Gastroesophageal sphincter (tissue), 3 donors: ENCODE data around the gene PARG.
"Not testable (repeated sequence)": the region's sequence is repeated elsewhere in the genome, so short reads cannot be mapped to it uniquely, and the experiment has no call there.

Experiments used
- EP300 ChIP-seq: sonication (generic); formaldehyde crosslinking; IDR thresholded peaks from one replicate; pipeline ENCODE4 v1.6.1; 2017; ENCODE audit warnings: antibody characterized with exemption, mild to moderate bottlenecking
- POLR2AphosphoS5 ChIP-seq: sonication (generic); formaldehyde crosslinking; IDR thresholded peaks from one replicate; pipeline ENCODE4 v1.6.1; 2017; ENCODE audit warnings: antibody characterized with exemption
- TF ChIP-seq, protein P1 (sequence below), 4 experiments: fragments of 200-600 bp in 2 of 4; fragments of 450-650 bp in 2 of 4; sonication (generic) in 1 of 4; IDR thresholded peaks; one replicate each; pipeline ENCODE4 v1.5.1; 2017 to 2019; ENCODE audit warnings: antibody characterized with exemption in 4 of 4, mild to moderate bottlenecking in 2 of 4, moderate library complexity in 2 of 4

DNA sequence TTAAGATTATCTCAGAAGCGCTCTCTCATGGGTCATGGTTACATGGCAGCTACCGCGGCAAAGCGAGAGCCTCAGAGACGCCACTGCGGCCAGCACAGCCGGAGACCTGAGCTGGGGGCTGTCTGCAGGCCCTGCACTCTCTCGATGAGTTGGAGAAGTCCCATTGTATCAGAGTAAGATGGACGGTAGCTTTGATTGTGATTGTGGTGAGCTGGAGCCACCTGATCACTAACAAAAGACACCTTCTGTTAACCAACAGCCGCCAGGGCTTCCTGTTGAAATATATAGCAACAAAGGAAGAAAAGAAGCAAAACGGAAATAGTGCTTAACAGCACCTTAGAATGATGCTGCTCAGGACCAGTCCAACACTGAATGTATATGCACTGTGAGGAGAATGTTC is 170.8 kb downstream of the PARG start:
- not testable (repeated sequence) for TF ChIP-seq POLR2AphosphoS5, EP300
- TF ChIP-seq, protein P1, sequence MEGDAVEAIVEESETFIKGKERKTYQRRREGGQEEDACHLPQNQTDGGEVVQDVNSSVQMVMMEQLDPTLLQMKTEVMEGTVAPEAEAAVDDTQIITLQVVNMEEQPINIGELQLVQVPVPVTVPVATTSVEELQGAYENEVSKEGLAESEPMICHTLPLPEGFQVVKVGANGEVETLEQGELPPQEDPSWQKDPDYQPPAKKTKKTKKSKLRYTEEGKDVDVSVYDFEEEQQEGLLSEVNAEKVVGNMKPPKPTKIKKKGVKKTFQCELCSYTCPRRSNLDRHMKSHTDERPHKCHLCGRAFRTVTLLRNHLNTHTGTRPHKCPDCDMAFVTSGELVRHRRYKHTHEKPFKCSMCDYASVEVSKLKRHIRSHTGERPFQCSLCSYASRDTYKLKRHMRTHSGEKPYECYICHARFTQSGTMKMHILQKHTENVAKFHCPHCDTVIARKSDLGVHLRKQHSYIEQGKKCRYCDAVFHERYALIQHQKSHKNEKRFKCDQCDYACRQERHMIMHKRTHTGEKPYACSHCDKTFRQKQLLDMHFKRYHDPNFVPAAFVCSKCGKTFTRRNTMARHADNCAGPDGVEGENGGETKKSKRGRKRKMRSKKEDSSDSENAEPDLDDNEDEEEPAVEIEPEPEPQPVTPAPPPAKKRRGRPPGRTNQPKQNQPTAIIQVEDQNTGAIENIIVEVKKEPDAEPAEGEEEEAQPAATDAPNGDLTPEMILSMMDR (IDR thresholded peaks at IDR 0.05): not testable (repeated sequence)
